Breast epithelium (tissue), 3 donors: ENCODE results near the gene RUNDC3A.

ENCODE experiments used
- POLR2A ChIP-seq: fragments of 450-650 bp; IDR thresholded peaks from one replicate; pipeline ENCODE4 v1.6.1; 2016; ENCODE audit warnings: antibody characterized with exemption, mild to moderate bottlenecking, moderate library complexity
- TF ChIP-seq, protein P1 (sequence below), 3 donors: fragments of 450-650 bp; IDR thresholded peaks; one replicate each; pipeline ENCODE4 v1.5.1; 2016 to 2017; ENCODE audit warnings: antibody characterized with exemption in 3 of 3, mild to moderate bottlenecking in 3 of 3, moderate library complexity in 3 of 3

- no peak for TF ChIP-seq POLR2A
- TF ChIP-seq, protein P1, sequence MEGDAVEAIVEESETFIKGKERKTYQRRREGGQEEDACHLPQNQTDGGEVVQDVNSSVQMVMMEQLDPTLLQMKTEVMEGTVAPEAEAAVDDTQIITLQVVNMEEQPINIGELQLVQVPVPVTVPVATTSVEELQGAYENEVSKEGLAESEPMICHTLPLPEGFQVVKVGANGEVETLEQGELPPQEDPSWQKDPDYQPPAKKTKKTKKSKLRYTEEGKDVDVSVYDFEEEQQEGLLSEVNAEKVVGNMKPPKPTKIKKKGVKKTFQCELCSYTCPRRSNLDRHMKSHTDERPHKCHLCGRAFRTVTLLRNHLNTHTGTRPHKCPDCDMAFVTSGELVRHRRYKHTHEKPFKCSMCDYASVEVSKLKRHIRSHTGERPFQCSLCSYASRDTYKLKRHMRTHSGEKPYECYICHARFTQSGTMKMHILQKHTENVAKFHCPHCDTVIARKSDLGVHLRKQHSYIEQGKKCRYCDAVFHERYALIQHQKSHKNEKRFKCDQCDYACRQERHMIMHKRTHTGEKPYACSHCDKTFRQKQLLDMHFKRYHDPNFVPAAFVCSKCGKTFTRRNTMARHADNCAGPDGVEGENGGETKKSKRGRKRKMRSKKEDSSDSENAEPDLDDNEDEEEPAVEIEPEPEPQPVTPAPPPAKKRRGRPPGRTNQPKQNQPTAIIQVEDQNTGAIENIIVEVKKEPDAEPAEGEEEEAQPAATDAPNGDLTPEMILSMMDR (IDR thresholded peaks at IDR 0.05), result no peak
These were observed 34.8 kb upstream of the RUNDC3A start for GRCh38 chr17:44273607-44274006.
